Mesenchymal stem cell (in vitro differentiated cells and primary cell): ENCODE results near the gene CDKL2.

Experiments
- DNase-seq: peaks from one replicate; pipeline ENCODE4 v3.0.0-alpha.2; 2013
- H2AFZ ChIP-seq: one replicate; pipeline ENCODE4 v1.6.1; 2013; ENCODE audit warnings: low read depth, mild to moderate bottlenecking, control low read depth, inconsistent platforms, low read length, moderate library complexity
- H2AK5ac ChIP-seq: 2 replicates; pipeline ENCODE4 v1.6.1; 2013; ENCODE audit warnings: low read length, moderate library complexity, mild to moderate bottlenecking, inconsistent platforms; ENCODE audit not compliant: severe bottlenecking
- H2BK120ac ChIP-seq: one replicate; pipeline ENCODE4 v1.6.1; 2013; ENCODE audit warnings: low read depth, mild to moderate bottlenecking, inconsistent platforms, low read length, moderate library complexity
- H2BK12ac ChIP-seq, 2 experiments: one replicate each; pipeline ENCODE4 v1.6.1; 2013; ENCODE audit warnings: inconsistent platforms in 2 of 2, low read length in 2 of 2, mild to moderate bottlenecking in 2 of 2, moderate library complexity in 2 of 2, control low read depth in 1 of 2
- H2BK15ac ChIP-seq: one replicate; pipeline ENCODE4 v1.6.1; 2013; ENCODE audit warnings: mild to moderate bottlenecking, low read depth, inconsistent platforms; ENCODE audit not compliant: poor library complexity, severe bottlenecking
- H2BK5ac ChIP-seq: 2 replicates; pipeline ENCODE4 v1.6.1; 2013; ENCODE audit warnings: low read depth, mild to moderate bottlenecking, low read length, control low read depth, inconsistent platforms; ENCODE audit not compliant: poor library complexity, severe bottlenecking
- H3K14ac ChIP-seq, 2 experiments: one replicate each; pipeline ENCODE4 v1.6.1; 2013; ENCODE audit warnings: inconsistent platforms in 2 of 2, low read length in 2 of 2, control low read depth in 1 of 2, mild to moderate bottlenecking in 1 of 2, moderate library complexity in 1 of 2
- H3K18ac ChIP-seq, 2 experiments: one replicate each; pipeline ENCODE4 v1.6.1; 2013; ENCODE audit warnings: inconsistent platforms in 2 of 2, low read length in 2 of 2, control low read depth in 1 of 2, low read depth in 1 of 2, mild to moderate bottlenecking in 1 of 2
- H3K23ac ChIP-seq, 2 experiments: one replicate each; pipeline ENCODE4 v1.6.1; 2013; ENCODE audit warnings: inconsistent platforms in 2 of 2, low read length in 2 of 2, mild to moderate bottlenecking in 2 of 2, moderate library complexity in 2 of 2, control low read depth in 1 of 2
- H3K27ac ChIP-seq: 2 replicates; pipeline ENCODE4 v1.5.1; 2013; ENCODE audit warnings: mild to moderate bottlenecking, moderate library complexity, low read length, control low read depth, inconsistent platforms; ENCODE audit not compliant: poor library complexity, severe bottlenecking
- H3K27me3 ChIP-seq, 2 experiments: 2 replicates each; pipeline versions ENCODE4 v1.6.1 to v1.7.0; 2013; ENCODE audit warnings: low read length in 2 of 2, mild to moderate bottlenecking in 2 of 2, moderate library complexity in 2 of 2, control low read depth in 1 of 2, inconsistent platforms in 1 of 2; ENCODE audit not compliant: control insufficient read depth in 1 of 2, insufficient read depth in 1 of 2
- H3K36me3 ChIP-seq, 2 experiments: 2 replicates each; pipeline versions ENCODE4 v1.6.1 to v1.7.0; 2013; ENCODE audit warnings: low read length in 2 of 2, control low read depth in 1 of 2, inconsistent platforms in 1 of 2, low read depth in 1 of 2, mild to moderate bottlenecking in 1 of 2; ENCODE audit not compliant: insufficient read depth in 2 of 2, control insufficient read depth in 1 of 2
- H3K4ac ChIP-seq, 2 experiments: one replicate each; pipeline ENCODE4 v1.6.1; 2013; ENCODE audit warnings: inconsistent platforms in 2 of 2, low read length in 2 of 2, mild to moderate bottlenecking in 2 of 2, moderate library complexity in 2 of 2, control low read depth in 1 of 2, low read depth in 1 of 2
- H3K4me1 ChIP-seq: 2 replicates; pipeline ENCODE4 v1.6.1; 2013; ENCODE audit warnings: low read depth, low read length, control low read depth; ENCODE audit not compliant: control insufficient read depth, insufficient read depth
- H3K4me2 ChIP-seq: 2 replicates; pipeline ENCODE4 v1.6.1; 2013; ENCODE audit warnings: low read length, mild to moderate bottlenecking, inconsistent platforms; ENCODE audit not compliant: poor library complexity, severe bottlenecking
- H3K4me3 ChIP-seq, 2 experiments: 2 replicates each; pipeline versions ENCODE4 v1.5.1 to v1.7.0; 2013; ENCODE audit warnings: low read length in 2 of 2, mild to moderate bottlenecking in 2 of 2, control low read depth in 1 of 2, low read depth in 1 of 2; ENCODE audit not compliant: insufficient read depth in 1 of 2
- H3K79me1 ChIP-seq: replicated peaks from 2 replicates; pipeline ENCODE4 v1.6.1; 2013; ENCODE audit warnings: mild to moderate bottlenecking, control low read depth, low read length, inconsistent platforms; ENCODE audit not compliant: poor library complexity, severe bottlenecking
- H3K9ac ChIP-seq: 2 replicates; pipeline ENCODE4 v1.7.0; 2013; ENCODE audit warnings: mild to moderate bottlenecking, low read length, moderate library complexity
- H3K9me3 ChIP-seq: 2 replicates; pipeline ENCODE4 v1.7.0; 2013; ENCODE audit warnings: mild to moderate bottlenecking, low read length; ENCODE audit not compliant: control insufficient read depth
- H4K8ac ChIP-seq: one replicate; pipeline ENCODE4 v1.6.1; 2013; ENCODE audit warnings: inconsistent platforms, mild to moderate bottlenecking, low read length, moderate library complexity
- H4K91ac ChIP-seq: one replicate; pipeline ENCODE4 v1.6.1; 2013; ENCODE audit warnings: mild to moderate bottlenecking, low read length, inconsistent platforms
- WGBS: methylation state at CpG from one replicate; pipeline ENCODE4 v1.1.7; 2013; ENCODE audit warnings: mixed read lengths; 5-methylcytosine and 5-hydroxymethylcytosine counted together

CDKL2 gene

GRCh38 chr4:75673959-75674328 is 43.6 kb upstream of the CDKL2 start:
- peak overlapping the region in 1 of 2 experiments; percentile 7 for H3K18ac ChIP-seq
- H3K9me3 ChIP-seq = no peaks in the 10 kb centered on the region
- H3K23ac ChIP-seq = no peak overlapping the region
- H2BK120ac ChIP-seq = no peak overlapping the region
- no peaks in the 10 kb centered on the region for H3K27me3 ChIP-seq
- peak overlapping the region; percentile 98 for H3K9ac ChIP-seq
- peak overlapping the region in 1 of 2 experiments; percentile 67 for H2BK12ac ChIP-seq
- H4K8ac ChIP-seq = peak overlapping the region; percentile 76
- 73% methylated on average over 4 of the region's 5 CpGs for WGBS
- peak overlapping the region; percentile 64 for H3K4me2 ChIP-seq
- H3K4me1 ChIP-seq = no peaks in the 10 kb centered on the region
- no peak overlapping the region for H4K91ac ChIP-seq
- no peak overlapping the region for H2BK15ac ChIP-seq
- peak overlapping the region; percentile 56 for H3K27ac ChIP-seq
- peaks cover 9% of the 10 kb centered on the region for H3K79me1 ChIP-seq
- DNase-seq = no peak
- no peak overlapping the region for H2AFZ ChIP-seq
- H2AK5ac ChIP-seq = no peak overlapping the region
- H2BK5ac ChIP-seq = no peak overlapping the region
- peak overlapping the region in 1 of 2 experiments; percentile 74 for H3K4ac ChIP-seq
- no peaks in the 10 kb centered on the region for H3K36me3 ChIP-seq
- H3K4me3 ChIP-seq = peak overlapping the region in 1 of 2 experiments; percentile 99
- H3K14ac ChIP-seq = no peak overlapping the region

- Histone ChIP-seq H3K18ac (peak within 1 kb of the TSS; percentile 69 to 80), H2BK5ac (peak within 1 kb of the TSS; percentile 40), H3K79me1 (peaks cover 9% of the 10 kb centered on the region), H3K36me3 (no peaks in the 10 kb centered on the region), H3K9me3 (no peaks in the 10 kb centered on the region), H3K4me3 (peak within 1 kb of the TSS; percentile 96 to 99), H3K27me3 (no peaks in the 10 kb centered on the region), H4K91ac (peak within 1 kb of the TSS; percentile 77), H3K4ac (peak within 1 kb of the TSS; percentile 89 to 91), H3K4me2 (peak within 1 kb of the TSS; percentile 64), H3K27ac (peak within 1 kb of the TSS; percentile 64), H2BK120ac (peak within 1 kb of the TSS; percentile 92), H2AK5ac (no peak within 1 kb of the TSS), H3K14ac (peak within 1 kb of the TSS in 1 of 2 experiments; percentile 72), H4K8ac (peak within 1 kb of the TSS; percentile 85), H2AFZ (no peak within 1 kb of the TSS), H2BK15ac (peak within 1 kb of the TSS; percentile 26), H3K4me1 (no peaks in the 10 kb centered on the region), H3K9ac (peak within 1 kb of the TSS; percentile 98), H3K23ac (peak within 1 kb of the TSS in 1 of 2 experiments; percentile 11), H2BK12ac (peak within 1 kb of the TSS; percentile 67 to 71)
- DNase-seq = peak; percentile 98
- under 1% methylated on average over 81 of the region's 83 CpGs for WGBS
These were observed 43.0 kb upstream of the CDKL2 start, which contains the start of gene G3BP2 for GRCh38 chr4:75673027-75673958. Gene G3BP2, minus strand, starts transcription at chr4:75673411. Its CDS starts 11,386 bp downstream, at chr4:75662025.

- WGBS = under 1% methylated on average over 40 of the region's 44 CpGs
- H3K18ac ChIP-seq = peak overlapping the region; percentile 69 to 80
- peak overlapping the region in 1 of 2 experiments; percentile 11 for H3K23ac ChIP-seq
- H3K9ac ChIP-seq = peak overlapping the region; percentile 98
- H3K4me1 ChIP-seq = no peaks in the 10 kb centered on the region
- peak overlapping the region; percentile 77 for H4K91ac ChIP-seq
- no peaks in the 10 kb centered on the region for H3K27me3 ChIP-seq
- H3K4ac ChIP-seq = peak overlapping the region; percentile 89 to 91
- no peak overlapping the region for H2AK5ac ChIP-seq
- no peaks in the 10 kb centered on the region for H3K9me3 ChIP-seq
- peak overlapping the region; percentile 26 for H2BK15ac ChIP-seq
- no peaks in the 10 kb centered on the region for H3K36me3 ChIP-seq
- peak overlapping the region; percentile 40 for H2BK5ac ChIP-seq
- peak overlapping the region; percentile 85 for H4K8ac ChIP-seq
- peak overlapping the region; percentile 96 to 99 for H3K4me3 ChIP-seq
- peak; percentile 69 for DNase-seq
- H2BK120ac ChIP-seq = peak overlapping the region; percentile 92
- H3K4me2 ChIP-seq = peak overlapping the region; percentile 43
- no peak overlapping the region for H2AFZ ChIP-seq
- peaks cover 6% of the 10 kb centered on the region for H3K79me1 ChIP-seq
- H3K27ac ChIP-seq = peak overlapping the region; percentile 64
- peak overlapping the region in 1 of 2 experiments; percentile 72 for H3K14ac ChIP-seq
- H2BK12ac ChIP-seq = peak overlapping the region; percentile 16 to 71
These were observed 42.2 kb upstream of the CDKL2 start for GRCh38 chr4:75672461-75673026.
